OCI-LY7 (cell line): ENCODE measurements around the gene RTBDN. TPM values are rescaled to one million over a fixed set of nuclear protein-coding genes. Genes with fewer than 3 reads are reported as not detected.
A peak's percentile ranks its signal among the peaks of the same experiment; 100 is the strongest.

Experiments used
- BruUV-seq: library from RNA; stranded (reverse); fragments of 400-500 nt; replicated peaks from 2 replicates; lab custom pipeline; 2021; lab: Mats Ljungman, UMichigan
- CTCF ChIA-PET: fragments of 300-600 bp; sonication (Branson Sonifier 250); formaldehyde crosslinking; loops from one replicate; lab custom pipeline; 2022; ENCODE audit warnings: antibody characterized with exemption; ENCODE audit not compliant: unreplicated experiment; lab: Charles Lee
- POLR2A ChIA-PET: fragments of 300-600 bp; sonication (Branson Sonifier 250); formaldehyde crosslinking; loops from one replicate; lab custom pipeline; 2022; ENCODE audit warnings: antibody characterized with exemption; lab: Charles Lee
- DNase-seq: peaks from one replicate; pipeline ENCODE4 v3.0.0-alpha.2; 2015; ENCODE audit warnings: low spot score
- H2AFZ ChIP-seq: fragments of 200-600 bp; sonication (generic), shearing (Covaris generic); 2 replicates; pipeline ENCODE4 v1.6.1; 2014; ENCODE audit warnings: mild to moderate bottlenecking, antibody characterized with exemption, low read length, moderate library complexity
- H3K27ac ChIP-seq: fragments of 200-600 bp; sonication (generic); 2 replicates; pipeline ENCODE4 v1.5.1; 2014; ENCODE audit warnings: mixed run types, low read depth, mild to moderate bottlenecking, moderate library complexity, low read length, inconsistent platforms; ENCODE audit not compliant: poor library complexity, severe bottlenecking
- H3K36me3 ChIP-seq: fragments of 200-600 bp; sonication (generic); 2 replicates; pipeline ENCODE4 v1.6.1; 2014; ENCODE audit warnings: mild to moderate bottlenecking, antibody characterized with exemption, low read length, moderate library complexity, mixed read lengths; ENCODE audit not compliant: insufficient read depth
- H3K4me1 ChIP-seq: fragments of 200-600 bp; sonication (generic); 2 replicates; pipeline ENCODE4 v1.5.1; 2014; ENCODE audit warnings: mild to moderate bottlenecking, low read length; ENCODE audit not compliant: insufficient read depth, poor library complexity, severe bottlenecking
- H3K4me2 ChIP-seq: fragments of 200-600 bp; sonication (generic); 2 replicates; pipeline ENCODE4 v1.6.1; 2014; ENCODE audit warnings: mild to moderate bottlenecking, low read length
- H3K4me3 ChIP-seq: fragments of 200-600 bp; sonication (generic); 2 replicates; pipeline ENCODE4 v1.5.1; 2014; ENCODE audit warnings: mild to moderate bottlenecking, low read depth, low read length; ENCODE audit not compliant: poor library complexity, severe bottlenecking
- H3K79me2 ChIP-seq: fragments of 200-600 bp; sonication (generic); 2 replicates; pipeline ENCODE4 v1.6.1; 2016; ENCODE audit warnings: low read depth, mild to moderate bottlenecking, low read length, moderate library complexity, mixed read lengths; ENCODE audit not compliant: insufficient read depth
- H3K9me2 ChIP-seq: fragments of 200-600 bp; sonication (generic); 2 replicates; pipeline ENCODE4 v1.6.1; 2016; ENCODE audit warnings: mild to moderate bottlenecking, low read length, mixed read lengths; ENCODE audit not compliant: insufficient read depth
- H3K9me3 ChIP-seq: fragments of 200-600 bp; sonication (generic); 2 replicates; pipeline ENCODE4 v1.6.1; 2014; ENCODE audit warnings: mild to moderate bottlenecking, mixed run types, low read length, mixed read lengths
- H4K20me1 ChIP-seq: fragments of 200-600 bp; sonication (generic); 2 replicates; pipeline ENCODE4 v1.6.1; 2014; ENCODE audit warnings: mild to moderate bottlenecking, antibody characterized with exemption, low read length, moderate library complexity, mixed read lengths; ENCODE audit not compliant: insufficient read depth
- CTCF ChIP-seq: fragments of 200-600 bp; sonication (generic); conservative IDR thresholded peaks from 2 replicates; pipeline ENCODE4 v1.5.1; 2014; ENCODE audit warnings: mild to moderate bottlenecking, antibody characterized with exemption, low read length, moderate library complexity, mixed read lengths
- EZH2phosphoT487 ChIP-seq: fragments of 200-600 bp; sonication (generic); IDR thresholded peaks from 2 replicates; pipeline ENCODE4 v1.6.1; 2018; ENCODE audit warnings: low read depth, borderline replicate concordance, mild to moderate bottlenecking, mixed run types, antibody characterized with exemption, low read length, moderate library complexity, mixed read lengths
- intact Hi-C: fragments of 100-400 bp; cut with micrococcal nuclease; formaldehyde crosslinking; loops from one replicate; pipeline ENCODE4 v1.10.0; 2022; ENCODE audit not compliant: unreplicated experiment
- total RNA-seq, 2 experiments: library from RNA; depleted of rRNA in 1 of 2; stranded (reverse); fragments of >200 nt in 1 of 2; shearing (Covaris generic) in 1 of 2; gene quantifications; 2 replicates each; pipeline ENCODE4 v1.2.3, GENCODE V29; 2014 to 2022

The RTBDN gene
- total RNA-seq, 2 experiments from 2014 or later = 1.2 TPM; not detected in 1

DNA sequence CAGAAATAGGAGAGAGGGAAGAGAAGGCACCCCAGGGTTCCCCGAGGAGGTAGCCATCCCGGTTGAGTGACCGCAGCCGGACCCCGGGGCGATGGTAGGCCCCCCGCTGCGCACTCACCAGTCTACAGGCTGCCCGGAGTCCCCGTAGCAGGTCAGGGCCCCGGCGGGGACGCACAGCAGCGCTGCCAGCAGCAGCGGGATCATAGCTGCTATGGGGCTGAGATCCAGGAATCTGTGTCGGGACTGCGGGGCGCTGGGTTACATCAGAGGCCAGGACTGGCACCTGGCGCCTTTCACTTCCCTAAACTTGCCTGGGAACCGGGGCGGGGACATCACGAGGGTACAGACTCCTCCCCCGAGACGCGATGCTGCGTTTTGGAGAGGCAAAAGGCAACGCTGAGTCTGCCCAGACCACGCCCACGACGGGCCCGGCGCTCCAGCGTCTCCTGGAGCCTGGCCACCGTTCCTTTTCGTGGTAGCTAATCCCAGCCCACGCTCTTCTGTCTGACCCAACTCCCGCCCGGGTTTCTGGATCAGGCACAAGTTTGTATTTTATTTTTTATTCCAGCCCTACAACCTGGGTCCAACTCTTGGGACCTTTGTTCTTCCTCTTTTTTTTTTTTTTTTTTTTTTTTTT, 46.9 kb upstream of the RTBDN start, which contains the start of gene DNASE2:
DNASE2 (minus strand) TSS at position 278 of the 637 bp plus-strand sequence; CDS start at position 204, 74 bp downstream.
- CTCF ChIA-PET = interaction anchor here (0.5 to 0.7 kb wide), 2 partner anchors 10 to 49 kb away, joined by 4 to 5 read pairs; partner anchors contain the start of gene GCDH
- peaks cover 11% of the 10 kb centered on the region for H3K9me3 ChIP-seq
- H3K27ac ChIP-seq = peak within 1 kb of the TSS; percentile 76
- DNase-seq = peak; percentile 99
- intact Hi-C loops = loop anchor here (1.0 kb wide), 2 partner anchors 10 to 57 kb away; partner anchors contain the start of genes CALR and GCDH
- no TSS peak for BruUV-seq
- POLR2A ChIA-PET = interaction anchor here (0.6 to 2.0 kb wide), 5 partner anchors 9 to 187 kb away, joined by 3 to 8 read pairs (median 4); partner anchors contain the start of gene GCDH
- peaks cover 9% of the 10 kb centered on the region for H3K36me3 ChIP-seq
- H3K9me2 ChIP-seq = no peaks in the 10 kb centered on the region
- H3K4me3 ChIP-seq = peak within 1 kb of the TSS; percentile 87
- no peaks in the 10 kb centered on the region for H4K20me1 ChIP-seq
- H2AFZ ChIP-seq = peak within 1 kb of the TSS; percentile 69
- H3K79me2 ChIP-seq = no peaks in the 10 kb centered on the region
- no peak for TF ChIP-seq EZH2phosphoT487
- TF ChIP-seq CTCF = no peak
- peaks cover 26% of the 10 kb centered on the region for H3K4me1 ChIP-seq
- H3K4me2 ChIP-seq = peak within 1 kb of the TSS; percentile 74

DNA sequence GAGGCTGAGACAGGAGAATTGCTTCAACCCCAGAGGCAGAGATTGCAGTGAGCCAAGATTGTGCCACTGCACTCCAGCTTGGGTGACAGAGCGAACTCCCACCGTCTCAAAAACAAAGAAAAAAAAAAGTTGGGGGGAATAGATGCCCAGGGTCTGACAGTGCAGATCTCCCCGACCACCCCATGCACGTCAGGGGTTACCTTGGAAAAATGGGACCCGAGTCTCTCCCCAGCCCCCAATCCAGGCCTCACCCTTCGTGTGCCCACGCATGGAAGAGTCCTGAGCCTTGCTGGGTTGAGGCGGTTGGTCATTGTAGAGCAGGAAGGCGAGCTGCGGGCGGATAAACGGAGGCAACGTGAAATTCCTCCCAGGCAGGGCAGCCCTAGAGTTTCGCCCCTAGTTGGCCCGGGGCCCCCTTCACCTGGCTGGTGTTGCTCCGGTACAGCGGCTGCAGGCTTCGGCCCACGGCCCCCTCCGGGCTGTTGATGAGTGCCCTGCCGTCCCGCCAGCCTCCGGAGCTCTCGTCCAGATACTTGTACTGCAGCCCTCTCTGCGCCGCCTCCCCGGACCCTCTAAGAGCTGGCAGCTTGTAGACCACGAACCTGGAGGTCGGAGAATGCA, 46.3 kb upstream of the RTBDN start:
- TF ChIP-seq EZH2phosphoT487 (no peak), CTCF (no peak)
- Histone ChIP-seq H3K79me2 (no peaks in the 10 kb centered on the region), H3K9me2 (no peaks in the 10 kb centered on the region), H3K4me1 (peaks cover 26% of the 10 kb centered on the region), H4K20me1 (no peaks in the 10 kb centered on the region), H3K9me3 (peaks cover 11% of the 10 kb centered on the region), H3K27ac (peak overlapping the region; percentile 76), H2AFZ (peak overlapping the region; percentile 69), H3K4me2 (peak overlapping the region; percentile 74), H3K36me3 (peaks cover 9% of the 10 kb centered on the region), H3K4me3 (peak overlapping the region; percentile 87)
- peak; percentile 72 for DNase-seq
- CTCF ChIA-PET = interaction anchor here (0.5 to 0.7 kb wide), 4 partner anchors 8 to 180 kb away, joined by 3 to 5 read pairs (median 4); partner anchors contain the start of gene GCDH
- POLR2A ChIA-PET = interaction anchor here (0.6 to 2.0 kb wide), 5 partner anchors 10 to 57 kb away, joined by 3 to 8 read pairs (median 4); partner anchors contain the start of gene GCDH
- BruUV-seq = TSS peak; percentile 73
- intact Hi-C loops = loop anchor here (1.0 kb wide), 2 partner anchors 11 to 58 kb away; partner anchors contain the start of genes CALR and GCDH
